Smooth muscle cell (in vitro differentiated cells): ENCODE measurements around the gene EEIG1. TPM values are rescaled to one million over a fixed set of nuclear protein-coding genes. Genes with fewer than 3 reads are reported as not detected.

Experiments used
- DNase-seq: peaks from one replicate; lab custom pipeline; 2025; ENCODE audit not compliant: unreplicated experiment; lab: John Stamatoyannopoulos, UW
- H2AFZ ChIP-seq: fragments of 200-600 bp; sonication (generic); 2 replicates; pipeline ENCODE4 v1.6.0; 2016; ENCODE audit warnings: antibody characterized with exemption, low read depth, mild to moderate bottlenecking
- H3F3A ChIP-seq: fragments of 200-600 bp; sonication (generic); 2 replicates; pipeline ENCODE4 v1.6.0; 2017; ENCODE audit warnings: antibody characterized with exemption, low read depth
- H3K27ac ChIP-seq: fragments of 200-600 bp; sonication (generic); 2 replicates; pipeline ENCODE4 v1.5.1; 2016; ENCODE audit warnings: low read depth, mild to moderate bottlenecking
- H3K27me3 ChIP-seq: fragments of 200-600 bp; sonication (generic); 2 replicates; pipeline ENCODE4 v1.6.1; 2016; ENCODE audit warnings: low read depth, mild to moderate bottlenecking
- H3K36me3 ChIP-seq: fragments of 200-600 bp; sonication (generic); 2 replicates; pipeline ENCODE4 v1.5.1; 2016; ENCODE audit warnings: low read depth
- H3K4me1 ChIP-seq: fragments of 200-600 bp; sonication (generic); 2 replicates; pipeline ENCODE4 v1.5.1; 2016; ENCODE audit warnings: low read depth
- H3K4me2 ChIP-seq: fragments of 200-600 bp; sonication (generic); 2 replicates; pipeline ENCODE4 v1.6.0; 2016; ENCODE audit warnings: mild to moderate bottlenecking
- H3K4me3 ChIP-seq: fragments of 200-600 bp; sonication (generic); 2 replicates; pipeline ENCODE4 v1.5.1; 2016; ENCODE audit warnings: mild to moderate bottlenecking
- H3K79me2 ChIP-seq: fragments of 200-600 bp; sonication (generic); 2 replicates; pipeline ENCODE4 v1.6.0; 2016; ENCODE audit warnings: low read depth, mild to moderate bottlenecking
- H3K9ac ChIP-seq: fragments of 200-600 bp; sonication (generic); 2 replicates; pipeline ENCODE4 v1.6.0; 2016; ENCODE audit warnings: low read depth
- H3K9me3 ChIP-seq: fragments of 200-600 bp; sonication (generic); replicated peaks from 2 replicates; pipeline ENCODE4 v1.5.1; 2016; ENCODE audit warnings: low read depth
- H4K20me1 ChIP-seq: fragments of 200-600 bp; sonication (generic); 2 replicates; pipeline ENCODE4 v1.6.0; 2016; ENCODE audit warnings: low read depth
- WGBS: methylation state at CpG from one replicate; pipeline ENCODE4 v1.1.7; 2016; ENCODE audit warnings: low lambda C conversion rate; 5-methylcytosine and 5-hydroxymethylcytosine counted together
- polyA plus RNA-seq: library from polyadenylated mRNA; unstranded; fragments of >200 nt; fragmentation: Nextera tagmentation; extraction: Ambion mirVana; gene quantifications from 2 replicates; pipeline ENCODE4 v1.2.1, GENCODE V29; 2016
- total RNA-seq: library from RNA; depleted of rRNA; stranded (reverse); fragments of >200 nt; gene quantifications from 2 replicates; pipeline ENCODE4 v1.2.3, GENCODE V29; 2014
- TF ChIP-seq, protein P1 (sequence below): fragments of 200-600 bp; sonication (generic); IDR thresholded peaks from 2 replicates; pipeline ENCODE4 v1.5.1; 2017; ENCODE audit warnings: borderline replicate concordance, mild to moderate bottlenecking, antibody characterized with exemption; ENCODE audit not compliant: insufficient read depth, poor library complexity, severe bottlenecking

Gene EEIG1
- total and polyA plus RNA-seq, 2 experiments from 2014 or later = 9.2 to 18.1 TPM

DNA sequence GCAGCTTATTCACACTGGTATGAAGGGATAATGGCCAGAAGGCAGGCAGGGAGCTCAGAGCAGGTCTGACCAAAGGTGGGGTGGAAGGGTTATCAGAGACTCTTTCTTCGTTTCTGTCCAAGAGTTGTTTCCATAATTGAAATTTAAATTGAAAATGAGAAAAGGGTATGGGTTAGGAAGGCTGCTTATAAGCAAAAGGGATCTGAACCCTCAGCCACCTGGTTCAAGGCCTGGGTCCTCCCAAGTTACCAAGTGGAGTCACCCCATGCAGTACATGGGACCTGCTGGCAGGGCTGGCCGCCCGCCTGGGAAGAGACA, 17.8 kb downstream of the EEIG1 start:
- H3K4me2 ChIP-seq = peak overlapping the region; percentile 40
- H4K20me1 ChIP-seq = no peaks in the 10 kb centered on the region
- H2AFZ ChIP-seq = no peak overlapping the region
- H3K79me2 ChIP-seq = peaks cover 85% of the 10 kb centered on the region
- no peaks in the 10 kb centered on the region for H3K27me3 ChIP-seq
- H3K9me3 ChIP-seq = no peaks in the 10 kb centered on the region
- H3K4me3 ChIP-seq = no peak overlapping the region
- peaks cover 25% of the 10 kb centered on the region for H3K4me1 ChIP-seq
- H3K36me3 ChIP-seq = no peaks in the 10 kb centered on the region
- TF ChIP-seq, protein P1, sequence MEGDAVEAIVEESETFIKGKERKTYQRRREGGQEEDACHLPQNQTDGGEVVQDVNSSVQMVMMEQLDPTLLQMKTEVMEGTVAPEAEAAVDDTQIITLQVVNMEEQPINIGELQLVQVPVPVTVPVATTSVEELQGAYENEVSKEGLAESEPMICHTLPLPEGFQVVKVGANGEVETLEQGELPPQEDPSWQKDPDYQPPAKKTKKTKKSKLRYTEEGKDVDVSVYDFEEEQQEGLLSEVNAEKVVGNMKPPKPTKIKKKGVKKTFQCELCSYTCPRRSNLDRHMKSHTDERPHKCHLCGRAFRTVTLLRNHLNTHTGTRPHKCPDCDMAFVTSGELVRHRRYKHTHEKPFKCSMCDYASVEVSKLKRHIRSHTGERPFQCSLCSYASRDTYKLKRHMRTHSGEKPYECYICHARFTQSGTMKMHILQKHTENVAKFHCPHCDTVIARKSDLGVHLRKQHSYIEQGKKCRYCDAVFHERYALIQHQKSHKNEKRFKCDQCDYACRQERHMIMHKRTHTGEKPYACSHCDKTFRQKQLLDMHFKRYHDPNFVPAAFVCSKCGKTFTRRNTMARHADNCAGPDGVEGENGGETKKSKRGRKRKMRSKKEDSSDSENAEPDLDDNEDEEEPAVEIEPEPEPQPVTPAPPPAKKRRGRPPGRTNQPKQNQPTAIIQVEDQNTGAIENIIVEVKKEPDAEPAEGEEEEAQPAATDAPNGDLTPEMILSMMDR = no peak
- DNase-seq = no peak
- no peak overlapping the region for H3K9ac ChIP-seq
- H3K27ac ChIP-seq = peak overlapping the region; percentile 98
- H3F3A ChIP-seq = peaks cover 11% of the 10 kb centered on the region
- 82% methylated on average over 3 of the region's 3 CpGs for WGBS

DNA sequence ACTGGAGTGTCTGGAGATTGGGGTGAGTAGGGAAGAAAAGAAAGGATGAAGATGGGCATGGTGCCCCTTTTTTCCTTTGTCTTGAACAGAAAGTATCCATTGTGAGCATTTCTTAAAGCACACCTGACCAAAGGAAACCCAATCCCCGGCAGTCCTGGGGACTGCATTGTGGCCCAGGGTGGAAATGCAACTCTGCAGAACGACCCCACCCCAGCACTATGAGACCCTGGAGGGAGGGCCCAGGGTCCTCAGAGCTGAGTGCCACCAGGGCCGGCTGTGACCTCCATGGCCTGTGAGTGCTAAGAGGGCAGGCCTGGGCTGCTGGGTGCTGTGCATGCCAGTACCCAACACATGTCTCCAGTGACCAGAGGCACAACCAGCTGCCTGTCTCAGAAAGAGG, 18.5 kb downstream of the EEIG1 start:
- Histone ChIP-seq H3K27me3 (no peaks in the 10 kb centered on the region), H3K4me3 (no peak overlapping the region), H3K27ac (no peak overlapping the region), H3K36me3 (no peaks in the 10 kb centered on the region), H3F3A (peaks cover 11% of the 10 kb centered on the region), H2AFZ (no peak overlapping the region), H3K4me2 (no peak overlapping the region), H3K9me3 (no peaks in the 10 kb centered on the region), H3K4me1 (peaks cover 25% of the 10 kb centered on the region), H4K20me1 (peaks cover 2% of the 10 kb centered on the region), H3K79me2 (peaks cover 85% of the 10 kb centered on the region), H3K9ac (no peak overlapping the region)
- no peak for DNase-seq
- 67% methylated on average over 3 of the region's 3 CpGs for WGBS
- TF ChIP-seq, protein P1 = no peak

DNA sequence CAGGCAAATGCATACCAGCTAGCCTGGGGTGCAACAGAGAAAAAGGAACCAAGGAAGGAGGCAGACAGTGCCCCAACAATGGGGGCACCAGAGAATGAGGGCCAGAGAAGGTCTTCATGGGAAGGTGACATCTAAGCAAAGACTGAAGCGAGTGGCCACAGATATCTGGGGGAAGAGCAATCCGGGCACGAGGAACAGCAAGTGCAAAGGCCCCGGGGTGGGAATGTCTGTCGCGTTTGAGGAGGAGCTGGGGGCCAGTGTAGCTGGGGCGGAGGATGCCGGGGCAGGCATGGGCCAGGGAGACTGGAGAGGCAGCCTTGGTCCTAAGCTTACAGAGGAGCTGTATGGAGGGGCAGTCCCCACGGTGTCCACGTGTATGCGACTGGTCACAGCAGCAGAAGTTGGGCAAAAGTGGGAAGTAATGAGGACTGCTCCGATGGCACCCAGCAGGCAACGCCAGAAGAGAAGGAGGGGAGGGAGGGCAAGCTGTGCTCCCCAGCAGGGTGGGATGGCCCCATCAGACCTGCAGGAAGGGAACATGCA, 19.1 kb downstream of the EEIG1 start:
- Histone ChIP-seq H4K20me1 (peaks cover 8% of the 10 kb centered on the region), H3K4me3 (no peak overlapping the region), H2AFZ (no peak overlapping the region), H3K27me3 (no peaks in the 10 kb centered on the region), H3K36me3 (no peaks in the 10 kb centered on the region), H3K4me1 (peaks cover 25% of the 10 kb centered on the region), H3K4me2 (no peak overlapping the region), H3F3A (peaks cover 11% of the 10 kb centered on the region), H3K9ac (no peak overlapping the region), H3K27ac (no peak overlapping the region), H3K9me3 (no peaks in the 10 kb centered on the region), H3K79me2 (peaks cover 85% of the 10 kb centered on the region)
- TF ChIP-seq, protein P1 = no peak
- WGBS = 96% methylated on average over 13 of the region's 13 CpGs
- no peak for DNase-seq

DNA sequence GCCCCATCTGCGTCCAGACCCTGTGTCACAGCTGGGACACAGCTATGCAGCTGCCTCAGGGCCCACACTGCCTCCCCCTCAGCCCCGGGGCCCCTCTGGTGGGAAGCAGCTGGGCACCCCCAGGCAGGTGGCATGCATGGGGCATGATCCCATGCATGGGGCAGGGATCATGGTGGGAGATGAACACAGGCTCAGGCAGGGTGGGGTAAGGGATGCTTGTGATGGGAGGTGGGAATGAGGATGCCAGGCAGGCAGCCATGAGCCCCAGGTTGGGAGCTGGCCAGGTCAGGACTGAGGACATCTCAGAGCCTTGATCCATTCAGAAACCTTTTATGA, 19.7 kb downstream of the EEIG1 start:
- Histone ChIP-seq H3K36me3 (no peaks in the 10 kb centered on the region), H3K27me3 (no peaks in the 10 kb centered on the region), H3F3A (peaks cover 6% of the 10 kb centered on the region), H3K79me2 (peaks cover 85% of the 10 kb centered on the region), H3K9ac (no peak overlapping the region), H4K20me1 (peaks cover 14% of the 10 kb centered on the region), H3K4me1 (peaks cover 20% of the 10 kb centered on the region), H3K4me2 (no peak overlapping the region), H3K9me3 (no peaks in the 10 kb centered on the region), H2AFZ (no peak overlapping the region), H3K4me3 (no peak overlapping the region), H3K27ac (peak overlapping the region; percentile 61)
- WGBS = 89% methylated on average over 2 of the region's 2 CpGs
- TF ChIP-seq, protein P1 = no peak
- DNase-seq = no peak
